ENCODE data around the gene CSMD2.

DNA sequence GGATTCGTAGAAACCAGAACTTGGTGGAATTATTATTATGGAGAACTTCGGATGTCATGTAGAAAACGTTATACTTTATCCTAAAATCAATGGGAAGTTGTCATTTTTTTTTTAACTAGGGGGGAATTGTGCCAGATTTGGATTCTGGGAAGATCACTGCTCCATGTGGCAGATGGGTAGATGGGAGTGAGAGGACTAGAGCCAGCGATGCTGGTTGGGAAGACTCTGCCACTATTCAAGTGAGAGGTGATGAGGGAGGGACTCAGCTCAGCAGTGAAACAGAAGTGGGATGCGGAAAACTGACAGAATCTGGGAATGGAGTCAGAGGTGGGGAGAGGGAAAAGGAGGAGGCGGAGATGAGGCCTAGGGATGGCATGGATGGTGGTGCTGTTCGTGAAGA lies 382.3 kb downstream of the CSMD2 start:
- no peak for TF ChIP-seq POLR2AphosphoS5 (IDR thresholded peaks at IDR 0.05; ENCODE audit: low read depth, low read length)
- TF ChIP-seq TAF1 (IDR thresholded peaks at IDR 0.05; ENCODE audit: borderline replicate concordance, low read depth, low read length) = no peak

All from GM12892 (cell line).